Skeletal muscle tissue (tissue), 4 donors: ENCODE results near the gene MED14. TPM values are rescaled to one million over a fixed set of nuclear protein-coding genes. Genes with fewer than 3 reads are reported as not detected.

Source experiments
- H3K27ac ChIP-seq: one replicate; pipeline ENCODE4 v1.7.0; 2013; ENCODE audit warnings: mild to moderate bottlenecking, low read depth, low read length, inconsistent platforms
- H3K27me3 ChIP-seq, 3 donors: one replicate each; pipeline ENCODE4 v1.7.0; 2013; ENCODE audit warnings: low read length in 3 of 3; ENCODE audit not compliant: control insufficient read depth in 3 of 3, insufficient read depth in 3 of 3
- H3K36me3 ChIP-seq, 3 donors: one replicate each; pipeline ENCODE4 v1.7.0; 2013; ENCODE audit warnings: low read length in 3 of 3; ENCODE audit not compliant: control insufficient read depth in 3 of 3, insufficient read depth in 3 of 3
- H3K4me1 ChIP-seq, 3 donors: one replicate each; pipeline ENCODE4 v1.7.0; 2013; ENCODE audit warnings: low read length in 3 of 3, mild to moderate bottlenecking in 3 of 3; ENCODE audit not compliant: control insufficient read depth in 3 of 3, insufficient read depth in 3 of 3
- H3K4me3 ChIP-seq, 3 donors: one replicate each; pipeline ENCODE4 v1.7.0; 2013; ENCODE audit warnings: low read length in 3 of 3
- H3K9ac ChIP-seq, 3 donors: one replicate each; pipeline ENCODE4 v1.7.0; 2013; ENCODE audit warnings: low read length in 3 of 3, mild to moderate bottlenecking in 3 of 3, moderate library complexity in 2 of 3, low read depth in 1 of 3
- H3K9me3 ChIP-seq, 3 donors: one replicate each; pipeline ENCODE4 v1.7.0; 2013; ENCODE audit warnings: low read length in 3 of 3; ENCODE audit not compliant: control insufficient read depth in 3 of 3
- total RNA-seq: library from RNA; depleted of rRNA; stranded (reverse); fragments of >200 nt; gene quantifications from one replicate; pipeline ENCODE4 v1.2.3, GENCODE V29; 2014
- donor health status: Osteomylitis.

MED14 gene
- total RNA-seq, 1 donor from 2014 or later = 35.5 TPM

DNA sequence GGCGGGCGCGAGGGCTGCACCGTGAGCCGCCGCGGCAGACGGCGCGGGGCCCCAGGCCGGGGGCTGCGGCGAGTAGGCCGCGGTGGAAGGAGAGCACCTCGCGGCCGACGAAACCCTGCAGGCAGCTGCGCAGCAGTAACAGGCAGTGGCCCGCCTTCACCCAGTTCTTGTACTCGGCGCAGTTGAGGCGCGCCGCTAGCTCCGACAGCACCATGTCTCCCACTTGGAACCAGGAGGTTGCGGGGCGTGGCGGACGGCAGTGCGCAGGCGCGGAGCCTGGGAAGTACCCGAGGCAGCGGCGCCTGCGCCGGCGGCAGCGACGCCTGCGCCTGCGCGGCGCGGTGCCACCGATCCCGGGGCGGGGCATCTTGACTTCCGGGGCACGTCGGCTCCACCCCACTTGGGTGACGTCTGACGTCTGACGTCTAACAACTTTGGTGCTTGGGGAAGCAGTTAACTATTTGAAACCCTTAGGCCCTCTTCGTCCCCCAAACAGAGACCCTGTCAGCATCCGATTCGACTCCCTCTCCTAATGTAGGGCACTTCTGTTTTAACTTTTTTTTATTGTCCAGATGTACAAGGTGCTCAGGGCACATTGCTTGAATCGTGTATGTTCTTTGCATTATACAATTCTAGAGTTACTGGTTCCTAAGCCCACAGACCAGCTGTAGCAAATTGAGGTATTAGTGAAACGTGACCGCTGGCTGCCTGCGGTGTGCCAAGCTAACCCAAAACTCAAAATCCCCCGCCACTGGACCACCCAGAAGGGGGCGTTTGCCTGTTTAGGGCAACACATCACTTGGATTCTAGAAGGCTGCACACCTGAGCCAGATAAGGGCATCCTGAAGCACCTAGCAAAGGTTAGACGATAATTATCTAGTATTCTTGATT lies 87.8 kb downstream of the MED14 start, which contains the start of gene CXorf38:
CXorf38 (minus strand) TSS at position 255 of the 891 bp plus-strand sequence; CDS start at position 214, 41 bp downstream.
- H3K36me3 ChIP-seq = peaks cover 0 to 2% (median 0%) of the 10 kb centered on the region in 3 donors
- peak within 1 kb of the TSS; percentile 74 for H3K27ac ChIP-seq
- H3K4me1 ChIP-seq = peaks cover 20 to 37% (median 26%) of the 10 kb centered on the region in 3 donors
- H3K4me3 ChIP-seq = peak within 1 kb of the TSS; percentile 76 to 83 (median 82)
- H3K27me3 ChIP-seq = no peaks in the 10 kb centered on the region
- H3K9ac ChIP-seq = peak within 1 kb of the TSS; percentile 63 to 80 (median 72)
- H3K9me3 ChIP-seq = no peaks in the 10 kb centered on the region

DNA sequence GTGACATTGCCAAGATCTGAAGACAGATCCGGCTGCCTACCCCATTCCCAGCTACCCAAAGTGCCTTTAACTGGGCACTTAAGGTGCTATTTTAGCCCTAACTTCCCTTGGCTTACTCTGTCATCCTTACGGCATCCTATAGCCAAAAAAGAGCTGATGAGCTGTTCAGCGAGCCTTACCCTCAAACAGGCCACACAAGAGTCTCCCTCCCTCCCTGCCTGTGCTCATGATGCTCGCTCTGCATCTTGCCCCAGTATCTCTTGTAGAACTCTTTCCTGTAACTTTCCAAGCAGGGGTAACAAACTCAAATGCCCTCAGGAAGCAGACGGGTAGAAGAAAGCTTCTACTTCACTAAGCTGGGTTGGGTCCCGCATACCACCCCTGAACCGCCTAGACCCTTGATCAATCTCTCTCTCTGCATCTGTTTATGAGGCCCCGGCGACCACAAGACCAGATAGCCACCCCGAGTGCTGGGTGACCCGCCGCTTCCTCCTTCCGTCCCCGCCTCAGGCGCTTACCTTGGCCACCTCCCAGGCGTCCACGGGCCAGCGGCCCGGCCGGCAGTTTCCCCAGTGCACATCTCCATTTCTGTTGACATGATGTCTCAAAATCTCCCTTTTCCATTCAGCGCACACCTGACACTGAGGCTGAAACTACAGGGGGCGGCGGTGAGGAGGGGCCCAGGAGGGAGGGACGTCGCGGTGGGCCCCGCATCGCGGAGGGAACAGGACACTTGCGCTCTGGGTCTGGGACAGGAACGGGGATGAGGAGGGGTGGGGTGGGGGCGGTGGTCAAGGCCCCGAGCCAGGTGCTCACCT lies 88.6 kb downstream of the MED14 start:
- H3K36me3 ChIP-seq = peaks cover 0 to 2% (median 0%) of the 10 kb centered on the region in 3 donors
- peak overlapping the region; percentile 76 to 83 (median 82) for H3K4me3 ChIP-seq
- H3K9ac ChIP-seq = peak overlapping the region; percentile 63 to 80 (median 72)
- H3K4me1 ChIP-seq = peaks cover 20 to 38% (median 22%) of the 10 kb centered on the region in 3 donors
- H3K27ac ChIP-seq = peak overlapping the region; percentile 66
- no peaks in the 10 kb centered on the region for H3K27me3 ChIP-seq
- H3K9me3 ChIP-seq = no peaks in the 10 kb centered on the region

DNA sequence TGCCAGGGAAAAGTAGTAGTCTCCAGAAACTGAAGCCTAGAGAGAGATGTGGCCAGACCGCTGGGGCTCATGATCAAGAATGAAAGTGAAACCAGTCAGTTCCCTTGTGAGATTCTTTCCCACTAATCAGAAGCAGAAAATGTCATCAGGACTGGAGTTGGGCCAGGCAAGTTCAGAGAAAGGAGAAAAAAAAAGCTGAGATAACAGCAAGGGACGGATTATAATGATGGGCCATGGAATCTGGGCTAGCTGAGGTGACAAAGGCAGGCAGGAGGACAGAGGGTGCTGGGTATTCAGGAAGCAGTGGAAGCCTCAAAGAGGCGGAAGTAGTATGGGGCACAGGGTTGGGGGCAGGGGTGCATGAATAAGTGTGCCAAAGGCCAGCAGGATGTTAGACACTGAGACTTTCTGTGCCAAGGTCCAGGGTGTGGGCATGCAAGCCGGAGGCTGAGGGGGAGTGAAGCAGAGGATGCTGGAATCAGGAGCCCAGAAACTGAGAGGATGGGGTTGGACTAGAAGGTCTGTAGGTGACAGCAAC lies 90.5 kb downstream of the MED14 start:
- Histone ChIP-seq H3K4me3 (peak overlapping the region; percentile 49 to 66 (median 54)), H3K27ac (peak overlapping the region; percentile 57), H3K36me3 (no peaks in the 10 kb centered on the region), H3K9ac (peak overlapping the region; percentile 41 to 57 (median 54)), H3K4me1 (peaks cover 20 to 38% (median 22%) of the 10 kb centered on the region in 3 donors), H3K9me3 (no peaks in the 10 kb centered on the region), H3K27me3 (no peaks in the 10 kb centered on the region)

DNA sequence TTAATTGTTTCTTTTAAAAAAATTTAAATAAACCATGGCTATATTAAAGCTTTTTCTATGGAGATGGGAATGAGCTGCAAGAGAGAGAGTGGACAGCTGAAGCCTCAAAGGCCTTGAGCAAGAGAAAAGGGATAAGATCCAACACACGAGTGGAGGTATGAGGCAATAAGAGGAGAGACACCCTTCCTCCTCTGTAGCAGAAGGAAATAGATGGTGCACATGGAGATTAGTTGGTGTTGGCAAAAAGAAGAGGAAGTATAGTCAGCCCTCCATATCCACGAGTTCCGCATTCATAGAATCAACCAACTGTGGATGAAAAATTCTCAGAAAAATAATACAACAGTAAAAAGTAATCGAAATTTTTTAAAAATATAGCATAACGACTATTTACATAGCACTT lies 91.2 kb downstream of the MED14 start:
- Histone ChIP-seq H3K4me3 (peak overlapping the region in 1 of 3 donors; percentile 66), H3K9ac (no peak overlapping the region), H3K27ac (peak overlapping the region; percentile 57), H3K4me1 (peaks cover 20 to 38% (median 22%) of the 10 kb centered on the region in 3 donors), H3K27me3 (no peaks in the 10 kb centered on the region), H3K36me3 (peaks cover 0 to 5% (median 0%) of the 10 kb centered on the region in 3 donors), H3K9me3 (no peaks in the 10 kb centered on the region)

DNA sequence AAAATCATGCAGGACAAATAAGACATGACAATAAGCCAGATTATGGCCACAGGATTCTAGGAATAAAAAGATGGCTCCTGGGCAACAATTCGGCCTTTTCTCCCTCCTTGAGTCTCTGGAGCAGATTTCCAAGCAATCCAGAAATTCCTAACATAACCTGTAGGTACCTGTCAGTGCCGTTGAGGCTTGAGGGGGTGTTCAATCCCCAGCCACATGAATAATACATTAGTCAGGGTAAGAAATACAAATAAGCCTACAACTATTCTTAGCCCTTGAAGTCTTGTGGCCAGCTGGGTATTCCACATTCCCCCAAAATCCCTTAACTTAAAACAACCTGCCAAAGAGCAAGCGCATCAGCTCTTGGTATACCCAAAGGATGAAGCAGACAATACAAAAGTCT lies 97.7 kb downstream of the MED14 start:
- Histone ChIP-seq H3K9me3 (no peaks in the 10 kb centered on the region), H3K4me1 (peaks cover 0 to 8% (median 0%) of the 10 kb centered on the region in 3 donors), H3K36me3 (peaks cover 10 to 37% (median 32%) of the 10 kb centered on the region in 3 donors), H3K27ac (no peak overlapping the region), H3K4me3 (no peak overlapping the region), H3K27me3 (peaks cover 0 to 4% (median 0%) of the 10 kb centered on the region in 3 donors), H3K9ac (no peak overlapping the region)

DNA sequence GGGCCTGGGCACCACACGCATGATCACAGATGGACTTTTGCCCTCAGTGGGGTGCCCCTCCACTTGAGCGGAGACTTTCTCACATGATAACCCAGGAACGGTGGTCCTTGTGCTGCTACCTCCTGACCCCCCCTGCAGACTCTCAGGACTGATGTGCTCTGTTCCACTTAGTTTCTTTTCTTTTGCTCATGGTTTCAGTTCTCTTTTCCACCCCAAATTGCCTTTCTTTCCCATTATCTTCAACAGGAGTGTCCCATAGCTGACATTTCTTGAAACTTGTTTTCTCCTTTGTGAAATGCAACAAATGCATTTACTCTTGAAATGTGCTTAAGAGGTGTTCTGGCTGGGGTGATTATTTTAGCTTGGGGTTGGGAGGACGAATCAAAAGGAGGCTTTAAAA lies 103.1 kb downstream of the MED14 start:
- Histone ChIP-seq H3K27me3 (no peaks in the 10 kb centered on the region), H3K4me3 (no peak overlapping the region), H3K9me3 (no peaks in the 10 kb centered on the region), H3K9ac (peak overlapping the region in 1 of 3 donors; percentile 54), H3K36me3 (peaks cover 14 to 48% (median 39%) of the 10 kb centered on the region in 3 donors), H3K4me1 (peaks cover 0 to 2% (median 0%) of the 10 kb centered on the region in 3 donors), H3K27ac (no peak overlapping the region)

DNA sequence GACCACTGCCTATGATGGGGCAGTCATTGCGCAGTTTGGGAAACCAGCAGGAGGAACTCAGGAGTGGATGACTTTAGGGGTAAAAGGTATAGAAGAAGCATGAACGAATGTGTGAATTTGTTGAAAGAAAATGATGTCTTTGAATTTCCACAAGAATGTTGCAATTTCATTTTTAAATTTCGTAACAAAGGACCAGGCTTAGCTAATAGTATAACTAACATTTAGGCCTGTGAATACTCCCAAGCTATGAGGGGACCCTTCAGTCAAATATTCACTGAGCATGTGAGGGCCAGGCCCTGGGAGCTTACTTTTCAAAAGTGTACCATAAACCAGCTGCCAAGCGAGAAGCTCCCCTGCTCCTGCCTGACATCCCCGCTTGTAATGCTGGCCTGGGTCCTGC lies 106.8 kb downstream of the MED14 start:
- Histone ChIP-seq H3K4me3 (no peak overlapping the region), H3K9me3 (no peaks in the 10 kb centered on the region), H3K27ac (no peak overlapping the region), H3K4me1 (peaks cover 0 to 2% (median 0%) of the 10 kb centered on the region in 3 donors), H3K36me3 (peaks cover 10 to 28% (median 17%) of the 10 kb centered on the region in 3 donors), H3K9ac (no peak overlapping the region), H3K27me3 (no peaks in the 10 kb centered on the region)

DNA sequence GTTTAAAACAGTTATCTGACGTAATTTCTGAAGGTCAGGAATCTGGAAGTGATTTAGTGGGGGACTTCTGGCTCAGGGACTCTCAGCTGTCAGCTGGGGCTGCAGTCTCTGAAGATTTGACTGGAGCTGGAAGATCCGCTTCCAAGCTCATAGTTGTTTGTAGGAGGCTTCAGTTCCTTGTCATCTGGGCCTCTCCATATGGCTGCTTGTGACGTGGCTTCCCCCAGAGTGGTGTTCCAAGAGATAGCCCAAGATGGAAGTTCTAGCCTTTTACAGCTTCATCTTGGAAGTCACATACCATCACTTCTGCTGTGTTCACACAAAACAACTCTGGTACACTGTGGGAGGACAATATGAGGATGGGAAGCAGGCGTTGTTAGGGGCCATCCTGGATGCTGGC lies 110.0 kb downstream of the MED14 start:
- Histone ChIP-seq H3K36me3 (peaks cover 9 to 19% (median 9%) of the 10 kb centered on the region in 3 donors), H3K4me3 (no peak overlapping the region), H3K27me3 (no peaks in the 10 kb centered on the region), H3K4me1 (no peaks in the 10 kb centered on the region), H3K9ac (no peak overlapping the region), H3K27ac (no peak overlapping the region), H3K9me3 (peaks cover 0 to 6% (median 0%) of the 10 kb centered on the region in 3 donors)

DNA sequence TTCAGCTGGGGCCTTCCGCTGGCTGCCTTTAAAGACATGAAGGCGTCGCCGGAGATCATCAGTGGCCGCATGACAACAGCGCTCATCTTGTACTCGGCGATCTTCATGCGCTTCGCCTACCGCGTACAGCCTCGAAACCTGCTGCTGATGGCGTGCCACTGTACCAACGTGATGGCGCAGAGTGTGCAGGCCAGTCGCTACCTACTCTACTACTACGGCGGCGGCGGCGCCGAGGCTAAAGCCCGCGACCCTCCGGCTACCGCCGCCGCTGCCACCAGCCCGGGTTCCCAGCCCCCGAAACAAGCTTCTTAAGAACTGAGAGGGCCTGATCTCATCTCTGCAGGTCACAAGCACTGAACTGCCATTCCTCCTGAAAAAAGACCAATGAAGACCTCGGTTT lies 111.7 kb downstream of the MED14 start:
- H3K4me1 ChIP-seq = no peaks in the 10 kb centered on the region
- H3K4me3 ChIP-seq = no peak overlapping the region
- H3K9ac ChIP-seq = no peak overlapping the region
- peaks cover 0 to 6% (median 0%) of the 10 kb centered on the region in 3 donors for H3K9me3 ChIP-seq
- H3K27me3 ChIP-seq = no peaks in the 10 kb centered on the region
- H3K36me3 ChIP-seq = peaks cover 5 to 10% (median 7%) of the 10 kb centered on the region in 3 donors
- H3K27ac ChIP-seq = no peak overlapping the region
